Spleen (tissue), 7 donors: ENCODE data around the gene GATA3.

Experiments
- POLR2A ChIP-seq, 3 donors: fragments of 450-650 bp; IDR thresholded peaks; one replicate each; pipeline ENCODE4 v1.5.1; 2017; ENCODE audit warnings: antibody characterized with exemption in 3 of 3, mild to moderate bottlenecking in 1 of 3
- POLR2AphosphoS5 ChIP-seq, 3 donors: sonication (generic); formaldehyde crosslinking; IDR thresholded peaks; one replicate each; pipeline ENCODE4 v1.5.1; 2017; ENCODE audit warnings: antibody characterized with exemption in 3 of 3
- TF ChIP-seq, protein P1 (sequence below), 11 experiments: fragments of 200-600 bp in 7 of 11; fragments of 450-650 bp in 4 of 11; sonication (generic) in 4 of 11; IDR thresholded peaks in 8 of 11; conservative IDR thresholded peaks in 3 of 11; 1 replicate in 7 of 11; 2 replicates in 4 of 11; pipeline versions ENCODE4 v1.4.0 to v1.8.0; 2016 to 2021; ENCODE audit warnings: antibody characterized with exemption in 11 of 11, inconsistent platforms in 4 of 11, mild to moderate bottlenecking in 1 of 11
- donor health status: DM: no; HTN: no; CAD: no; lungs with moderate emphysema.
- donor health status: DM: no; HTN: no; CAD: no.
- donor health status: DM: no; HTN: no; CAD: no.

DNA sequence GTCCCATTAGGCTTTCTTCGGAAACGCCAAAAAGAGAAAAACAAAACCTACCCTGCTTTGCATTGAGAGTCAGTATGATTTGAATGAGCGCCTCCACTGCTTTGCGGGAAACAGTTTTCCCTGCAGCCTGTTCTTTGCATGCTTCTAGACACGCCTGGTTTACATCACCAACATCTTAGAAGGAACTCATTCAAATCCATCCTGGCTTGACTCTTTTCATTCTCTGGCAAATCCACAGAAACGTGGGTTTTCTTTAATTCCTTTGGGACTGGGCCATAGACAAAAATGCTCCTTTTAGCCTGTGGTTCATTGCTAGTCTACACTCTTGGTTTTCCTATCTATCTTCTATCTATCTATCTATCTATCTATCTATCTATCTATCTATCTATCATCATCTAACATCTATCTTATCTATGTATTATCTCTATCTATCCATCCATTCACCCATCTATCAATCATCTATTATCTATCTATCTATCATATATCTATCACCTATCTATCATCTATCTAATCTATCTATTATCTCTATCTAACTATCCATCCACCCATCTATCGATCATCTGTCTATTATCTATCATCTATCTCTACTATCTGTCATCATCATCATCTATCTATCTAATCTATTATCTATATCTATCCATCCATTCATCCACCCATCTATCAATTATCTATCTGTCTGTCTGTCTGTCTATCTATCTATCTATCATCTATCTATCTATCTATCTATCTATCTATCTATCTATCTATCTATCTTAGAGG lies 68.3 kb downstream of the GATA3 start:
- TF ChIP-seq, protein P1, sequence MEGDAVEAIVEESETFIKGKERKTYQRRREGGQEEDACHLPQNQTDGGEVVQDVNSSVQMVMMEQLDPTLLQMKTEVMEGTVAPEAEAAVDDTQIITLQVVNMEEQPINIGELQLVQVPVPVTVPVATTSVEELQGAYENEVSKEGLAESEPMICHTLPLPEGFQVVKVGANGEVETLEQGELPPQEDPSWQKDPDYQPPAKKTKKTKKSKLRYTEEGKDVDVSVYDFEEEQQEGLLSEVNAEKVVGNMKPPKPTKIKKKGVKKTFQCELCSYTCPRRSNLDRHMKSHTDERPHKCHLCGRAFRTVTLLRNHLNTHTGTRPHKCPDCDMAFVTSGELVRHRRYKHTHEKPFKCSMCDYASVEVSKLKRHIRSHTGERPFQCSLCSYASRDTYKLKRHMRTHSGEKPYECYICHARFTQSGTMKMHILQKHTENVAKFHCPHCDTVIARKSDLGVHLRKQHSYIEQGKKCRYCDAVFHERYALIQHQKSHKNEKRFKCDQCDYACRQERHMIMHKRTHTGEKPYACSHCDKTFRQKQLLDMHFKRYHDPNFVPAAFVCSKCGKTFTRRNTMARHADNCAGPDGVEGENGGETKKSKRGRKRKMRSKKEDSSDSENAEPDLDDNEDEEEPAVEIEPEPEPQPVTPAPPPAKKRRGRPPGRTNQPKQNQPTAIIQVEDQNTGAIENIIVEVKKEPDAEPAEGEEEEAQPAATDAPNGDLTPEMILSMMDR (IDR thresholded peaks at IDR 0.05 in 8 of 11, conservative IDR thresholded peaks at IDR 0.05 in 3 of 11) = no peak
- TF ChIP-seq POLR2A (IDR thresholded peaks at IDR 0.05) = no peak
- no peak for TF ChIP-seq POLR2AphosphoS5 (IDR thresholded peaks at IDR 0.05)
